NCI-H446 (cell line): ENCODE data around the gene TMEM115.
"Not testable (repeated sequence)": the region's sequence is repeated elsewhere in the genome, so short reads cannot be mapped to it uniquely, and the experiment has no call there.

ENCODE experiments used
- DNase-seq, 2 experiments: peaks; one replicate each; lab custom pipeline; 2025; lab: John Stamatoyannopoulos, UW

Gene TMEM115

GRCh38 chr3:50316657-50317242 lies 42.6 kb downstream of the TMEM115 start:
- no peak for DNase-seq

- DNase-seq = no peak
Observed at GRCh38 chr3:50314816-50315215, 44.5 kb downstream of the TMEM115 start.

- DNase-seq = no peak
Observed at GRCh38 chr3:50314342-50314741, 45.0 kb downstream of the TMEM115 start.

GRCh38 chr3:50312041-50312440 lies 47.3 kb downstream of the TMEM115 start:
- not testable (repeated sequence) for DNase-seq
